SU-DHL-6 (cell line): ENCODE results near the gene GPR15.

Experiments
- EZH2phosphoT487 ChIP-seq: fragments of 200-600 bp; sonication (generic), shearing (Covaris generic); conservative IDR thresholded peaks from 2 replicates; pipeline ENCODE4 v1.6.1; 2018; ENCODE audit warnings: mild to moderate bottlenecking, antibody characterized with exemption, low read length, moderate library complexity, mixed read lengths
- TF ChIP-seq, protein P1 (sequence below): fragments of 200-600 bp; sonication (generic); IDR thresholded peaks from one replicate; pipeline ENCODE4 v1.5.1; 2017; ENCODE audit warnings: antibody characterized with exemption, mild to moderate bottlenecking, low read length, moderate library complexity; ENCODE audit not compliant: insufficient read depth, poor library complexity, severe bottlenecking

GRCh38 chr3:98532709-98533571 is 1.2 kb downstream of the GPR15 start:
- TF ChIP-seq, protein P1, sequence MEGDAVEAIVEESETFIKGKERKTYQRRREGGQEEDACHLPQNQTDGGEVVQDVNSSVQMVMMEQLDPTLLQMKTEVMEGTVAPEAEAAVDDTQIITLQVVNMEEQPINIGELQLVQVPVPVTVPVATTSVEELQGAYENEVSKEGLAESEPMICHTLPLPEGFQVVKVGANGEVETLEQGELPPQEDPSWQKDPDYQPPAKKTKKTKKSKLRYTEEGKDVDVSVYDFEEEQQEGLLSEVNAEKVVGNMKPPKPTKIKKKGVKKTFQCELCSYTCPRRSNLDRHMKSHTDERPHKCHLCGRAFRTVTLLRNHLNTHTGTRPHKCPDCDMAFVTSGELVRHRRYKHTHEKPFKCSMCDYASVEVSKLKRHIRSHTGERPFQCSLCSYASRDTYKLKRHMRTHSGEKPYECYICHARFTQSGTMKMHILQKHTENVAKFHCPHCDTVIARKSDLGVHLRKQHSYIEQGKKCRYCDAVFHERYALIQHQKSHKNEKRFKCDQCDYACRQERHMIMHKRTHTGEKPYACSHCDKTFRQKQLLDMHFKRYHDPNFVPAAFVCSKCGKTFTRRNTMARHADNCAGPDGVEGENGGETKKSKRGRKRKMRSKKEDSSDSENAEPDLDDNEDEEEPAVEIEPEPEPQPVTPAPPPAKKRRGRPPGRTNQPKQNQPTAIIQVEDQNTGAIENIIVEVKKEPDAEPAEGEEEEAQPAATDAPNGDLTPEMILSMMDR, result no peak
- TF ChIP-seq EZH2phosphoT487, result no peak
